Right lobe of liver (tissue), 6 donors: ENCODE data around the gene KCNT2. TPM values are rescaled to one million over a fixed set of nuclear protein-coding genes. Genes with fewer than 3 reads are reported as not detected.
A peak's percentile ranks its signal among the peaks of the same experiment; 100 is the strongest.

Source experiments
- ATAC-seq, 4 donors: fragments of 200-7000 bp; cut with Tn5 transposase; one replicate each; pipeline ENCODE4 v1.9.1; 2020; ENCODE audit warnings: mild to moderate bottlenecking in 4 of 4, moderate library complexity in 4 of 4
- DNase-seq, 3 donors: peaks; one replicate each; pipeline ENCODE4 v3.0.0-alpha.2; 2020
- H3K27ac ChIP-seq, 3 donors: fragments of 200-600 bp; one replicate each; pipeline ENCODE4 v1.8.0; 2022
- H3K27me3 ChIP-seq, 2 donors: fragments of 200-600 bp; one replicate each; pipeline ENCODE4 v1.8.0; 2022
- H3K36me3 ChIP-seq, 4 donors: fragments of 200-600 bp; sonication (generic) in 1 of 4; one replicate each; pipeline versions ENCODE4 v1.5.1 to v1.8.0; 2017 to 2022; ENCODE audit warnings: control low read depth in 1 of 4
- H3K4me1 ChIP-seq, 4 donors: fragments of 200-600 bp; sonication (generic) in 1 of 4; one replicate each; pipeline versions ENCODE4 v1.5.1 to v1.8.0; 2017 to 2022; ENCODE audit warnings: control low read depth in 1 of 4
- H3K4me3 ChIP-seq, 3 donors: fragments of 200-600 bp; one replicate each; pipeline ENCODE4 v1.8.0; 2022
- H3K9me3 ChIP-seq, 4 donors: fragments of 200-600 bp; sonication (generic) in 1 of 4; one replicate each; pipeline versions ENCODE4 v1.5.1 to v1.8.0; 2017 to 2022; ENCODE audit warnings: control low read depth in 1 of 4
- CTCF ChIP-seq, 4 donors: fragments of 200-600 bp in 3 of 4; fragments of 450-650 bp in 1 of 4; IDR thresholded peaks; one replicate each; pipeline versions ENCODE4 v1.5.1 to v1.8.0; 2016 to 2022; ENCODE audit warnings: antibody characterized with exemption in 4 of 4, mild to moderate bottlenecking in 2 of 4
- POLR2A ChIP-seq: fragments of 450-650 bp; IDR thresholded peaks from one replicate; pipeline ENCODE4 v1.6.1; 2017; ENCODE audit warnings: antibody characterized with exemption, mild to moderate bottlenecking
- whole genome bisulfite sequencing: methylation state at CpG from one replicate; pipeline ENCODE4 v1.1.6; 2018; ENCODE audit warnings: low coverage, low lambda C conversion rate; ENCODE audit not compliant: insufficient coverage; ENCODE audit errors: missing lambda C conversion rate; 5-methylcytosine and 5-hydroxymethylcytosine counted together
- intact Hi-C, 2 donors: fragments of 100-400 bp; cut with DNase I; formaldehyde crosslinking; loops; one replicate each; pipeline versions ENCODE4 v1.11.2 to v1.14.1; 2022
- total RNA-seq, 6 experiments: library from RNA; depleted of rRNA in 2 of 6; stranded (reverse); fragments of >200 nt in 2 of 6; fragmentation: NEBNext Ultra II Directional in 3 of 6; extraction: Animal tissue kit (Norgen Biotek cat#: 25700) in 3 of 6; gene quantifications; one replicate each; pipeline versions ENCODE4 v1.1.0 to v1.2.4, GENCODE V29; 2016 to 2023
- donor health status: DM: no; HTN: yes; CAD: no.
- donor health status: DM: no; HTN: no; CAD: no.
- donor health status: DM: no; HTN: no; CAD: no.
- donor health status: DM: no; HTN: yes; CAD: no.
- donor health status: DM: no; HTN: yes; CAD: no.

KCNT2 gene
- total RNA-seq, 6 experiments from 2014 or later: 5.3 to 8.4 (median 7.5) TPM

DNA sequence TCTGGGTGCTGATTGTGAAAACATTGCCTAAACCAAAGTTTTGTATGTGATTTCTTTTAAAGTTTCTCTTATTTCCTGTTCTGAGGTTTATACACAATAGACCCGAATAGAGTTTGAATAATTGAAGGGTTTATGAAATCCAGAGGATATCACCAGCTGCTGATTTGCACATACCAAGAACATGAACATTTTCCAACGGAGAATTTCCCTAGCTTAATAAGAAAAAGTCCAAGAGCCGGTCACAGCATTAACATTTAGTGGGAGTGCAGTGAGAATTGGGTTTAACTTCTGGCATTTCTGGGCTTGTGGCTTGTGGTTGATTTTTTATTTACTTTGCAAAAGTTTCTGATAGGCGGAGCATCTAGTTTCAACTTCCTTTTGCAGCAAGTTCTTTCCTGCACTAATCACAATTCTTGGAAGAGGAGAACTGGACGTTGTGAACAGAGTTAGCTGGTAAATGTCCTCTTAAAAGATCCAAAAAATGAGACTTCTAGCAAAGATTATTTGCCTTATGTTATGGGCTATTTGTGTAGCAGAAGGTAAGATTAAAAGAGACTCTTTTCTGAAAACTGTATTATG lies 43.5 kb upstream of the KCNT2 start, which contains the start of gene CFH:
Gene CFH, plus strand, starts transcription at position 407 of the 579 bp plus-strand sequence. Its CDS starts 75 bp downstream, at position 482.
- H3K27me3 ChIP-seq: no peaks in the 10 kb centered on the region
- H3K36me3 ChIP-seq: no peaks in the 10 kb centered on the region
- H3K9me3 ChIP-seq: no peaks in the 10 kb centered on the region
- H3K4me1 ChIP-seq: peaks cover 0 to 8% (median 1%) of the 10 kb centered on the region in 4 donors
- 2% methylated on average over 5 of the region's 5 CpGs for WGBS
- DNase-seq (no peak), ATAC-seq (peak; percentile 65 to 76 (median 72))
- peak; percentile 98 for TF ChIP-seq POLR2A
- no peak for TF ChIP-seq CTCF (IDR thresholded peaks at IDR 0.05)
- H3K27ac ChIP-seq: peak within 1 kb of the TSS; percentile 81 to 89 (median 83)
- intact Hi-C loops: no loop called here
- H3K4me3 ChIP-seq: peak within 1 kb of the TSS; percentile 28 to 60 (median 49)

DNA sequence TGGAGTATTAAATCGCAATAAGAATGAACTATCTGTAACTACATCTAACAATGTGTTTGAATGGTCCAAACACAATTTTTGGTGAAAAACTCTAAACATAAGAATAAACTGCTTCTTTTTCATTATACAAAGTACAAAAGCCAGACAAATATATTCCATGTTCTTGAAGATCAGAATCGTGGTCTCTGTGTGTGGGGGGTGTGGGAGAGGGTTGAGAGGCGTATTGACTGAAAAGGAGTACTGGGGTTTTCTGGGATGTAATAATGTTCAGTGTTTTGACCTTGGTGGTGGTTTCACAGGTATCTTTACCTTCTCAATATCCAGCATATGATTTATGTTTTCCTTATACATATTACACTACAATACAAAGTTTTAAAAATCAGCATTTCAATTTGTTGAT lies 42.8 kb upstream of the KCNT2 start:
- Histone ChIP-seq H3K4me3 (peak overlapping the region; percentile 28 to 60 (median 49)), H3K27ac (peak overlapping the region; percentile 81 to 89 (median 83))

GRCh38 chr1:196650403-196650802 lies 42.2 kb upstream of the KCNT2 start:
- H3K4me1 ChIP-seq: peaks cover 0 to 8% (median 0%) of the 10 kb centered on the region in 4 donors
- no peaks in the 10 kb centered on the region for H3K27me3 ChIP-seq
- intact Hi-C loops: no loop called here
- no peak for TF ChIP-seq CTCF (IDR thresholded peaks at IDR 0.05)
- TF ChIP-seq POLR2A: no peak
- no peak overlapping the region for H3K4me3 ChIP-seq
- no peak overlapping the region for H3K27ac ChIP-seq
- H3K36me3 ChIP-seq: no peaks in the 10 kb centered on the region
- H3K9me3 ChIP-seq: no peaks in the 10 kb centered on the region
- DNase-seq: no peak
- no peak for ATAC-seq
- 89% methylated on average over 3 of the region's 12 CpGs for WGBS

More for the DNA sequence above, 42.8 kb upstream of the KCNT2 start:
- H3K9me3 ChIP-seq: no peaks in the 10 kb centered on the region
- intact Hi-C loops: no loop called here
- TF ChIP-seq POLR2A (no peak), CTCF (IDR thresholded peaks at IDR 0.05) (no peak)
- H3K36me3 ChIP-seq: no peaks in the 10 kb centered on the region
- no peak for DNase-seq
- peaks cover 0 to 8% (median 0%) of the 10 kb centered on the region in 4 donors for H3K4me1 ChIP-seq
- H3K27me3 ChIP-seq: no peaks in the 10 kb centered on the region
- ATAC-seq: no peak
- 48% methylated on average over 3 of the region's 3 CpGs for WGBS

DNA sequence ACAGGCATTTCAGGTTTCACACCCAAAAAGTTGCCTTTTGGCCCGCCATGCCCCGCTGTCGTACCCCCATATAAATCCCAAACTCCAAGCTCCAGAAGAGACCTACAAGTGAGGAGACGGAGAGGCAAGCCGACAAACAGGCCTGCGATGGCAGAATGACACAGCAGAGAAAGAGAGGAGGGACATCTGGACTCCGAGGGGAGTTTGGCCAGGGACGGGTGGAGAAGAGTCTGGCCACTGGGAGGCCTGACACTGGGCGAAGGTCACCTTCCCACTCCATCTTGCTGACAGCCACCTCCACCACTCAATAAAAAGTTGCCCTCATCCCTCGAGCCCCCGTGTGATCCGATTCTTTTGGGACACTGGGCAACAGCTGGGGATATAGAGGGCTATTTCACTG lies 41.8 kb upstream of the KCNT2 start:
- intact Hi-C loops: no loop called here
- H3K36me3 ChIP-seq: no peaks in the 10 kb centered on the region
- TF ChIP-seq CTCF (IDR thresholded peaks at IDR 0.05) (no peak), POLR2A (no peak)
- no peaks in the 10 kb centered on the region for H3K9me3 ChIP-seq
- DNase-seq (no peak), ATAC-seq (no peak)
- peaks cover 0 to 8% (median 0%) of the 10 kb centered on the region in 4 donors for H3K4me1 ChIP-seq
- WGBS: 95% methylated on average over 7 of the region's 12 CpGs
- no peak overlapping the region for H3K4me3 ChIP-seq
- no peaks in the 10 kb centered on the region for H3K27me3 ChIP-seq
- no peak overlapping the region for H3K27ac ChIP-seq
